Transverse colon (tissue), 4 donors: Measurements from ENCODE around the gene CRNN. TPM values are rescaled to one million over a fixed set of nuclear protein-coding genes. Genes with fewer than 3 reads are reported as not detected.

Experiments used
- DNase-seq: peaks from one replicate; pipeline ENCODE4 v3.0.0-alpha.2; 2019
- H3K27ac ChIP-seq, 4 donors: fragments of 200-600 bp; sonication (generic); 2 replicates each; pipeline ENCODE4 v1.5.1; 2016 to 2018; ENCODE audit warnings: inconsistent platforms in 4 of 4
- H3K27me3 ChIP-seq: fragments of 200-600 bp; sonication (generic); 2 replicates; pipeline ENCODE4 v1.5.1; 2017; ENCODE audit warnings: inconsistent platforms
- H3K36me3 ChIP-seq, 4 donors: fragments of 200-600 bp; sonication (generic); 2 replicates each; pipeline ENCODE4 v1.5.1; 2017 to 2019; ENCODE audit warnings: inconsistent platforms in 4 of 4
- H3K4me1 ChIP-seq, 4 donors: fragments of 200-600 bp; sonication (generic); 2 replicates each; pipeline ENCODE4 v1.5.1; 2017 to 2020; ENCODE audit warnings: inconsistent platforms in 4 of 4
- H3K4me3 ChIP-seq, 4 donors: fragments of 200-600 bp; sonication (generic); 1 replicate in 1 of 4; 2 replicates in 3 of 4; pipeline versions ENCODE4 v1.5.1 to v1.6.1; 2017 to 2019; ENCODE audit warnings: inconsistent platforms in 4 of 4
- H3K9me3 ChIP-seq, 2 donors: fragments of 200-600 bp; sonication (generic); 2 replicates each; pipeline ENCODE4 v1.5.1; 2017 to 2019; ENCODE audit warnings: inconsistent platforms in 2 of 2
- CTCF ChIP-seq, 5 experiments: fragments of 200-600 bp in 3 of 5; fragments of 450-650 bp in 2 of 5; sonication (generic) in 3 of 5; IDR thresholded peaks; 1 replicate in 2 of 5; 2 replicates in 3 of 5; pipeline ENCODE4 v1.5.1; 2016 to 2017; ENCODE audit warnings: antibody characterized with exemption in 5 of 5, inconsistent platforms in 3 of 5, mild to moderate bottlenecking in 2 of 5, moderate library complexity in 1 of 5
- EP300 ChIP-seq: sonication (generic); formaldehyde crosslinking; IDR thresholded peaks from one replicate; pipeline ENCODE4 v1.6.1; 2017; ENCODE audit warnings: antibody characterized with exemption, low read depth
- POLR2A ChIP-seq: fragments of 450-650 bp; IDR thresholded peaks from one replicate; pipeline ENCODE4 v1.6.1; 2016; ENCODE audit warnings: antibody characterized with exemption, mild to moderate bottlenecking, moderate library complexity
- POLR2AphosphoS5 ChIP-seq, 3 donors: sonication (generic); formaldehyde crosslinking; IDR thresholded peaks; one replicate each; pipeline ENCODE4 v1.6.1; 2016; ENCODE audit warnings: antibody characterized with exemption in 3 of 3
- WGBS, 2 donors: methylation state at CpG; one replicate each; pipeline ENCODE4 v1.1.5; 2018; ENCODE audit warnings: low coverage in 1 of 2; 5-methylcytosine and 5-hydroxymethylcytosine counted together
- in situ Hi-C, 4 donors: fragments of 200-750 bp; cut with MboI; loops; one replicate each; pipeline versions ENCODE4 v1.15.0 to v1.15.1; 2017; ENCODE audit warnings: low sequenced_read_pairs in 3 of 4, low pct_ligation_motif_present in 1 of 4, low pct_unique_long_range_greater_than_20kb in 1 of 4
- intact Hi-C: fragments of 100-400 bp; cut with DNase I; formaldehyde crosslinking; loops from one replicate; pipeline ENCODE4 v1.15.1; 2023; ENCODE audit warnings: low total_unique reads
- total RNA-seq, 4 donors: library from RNA; depleted of rRNA; stranded (reverse); fragments of >200 nt; gene quantifications; one replicate each; pipeline ENCODE4 v1.1.0, GENCODE V29; 2016

Gene CRNN
- total RNA-seq, 4 donors from 2014 or later, result not detected

GRCh38 chr1:152451254-152451653 lies 37.2 kb upstream of the CRNN start:
- Histone ChIP-seq H3K4me1 (no peaks in the 10 kb centered on the region), H3K27ac (no peak overlapping the region), H3K4me3 (no peak overlapping the region), H3K36me3 (no peaks in the 10 kb centered on the region), H3K27me3 (no peaks in the 10 kb centered on the region), H3K9me3 (no peaks in the 10 kb centered on the region)
- DNase-seq, result no peak
- intact Hi-C loops (no loop called here), in situ Hi-C loops (loop anchor here in 3 of 4 donors (10.0 to 25.0 kb wide), 4 partner anchors 256 to 396 kb away; no protein-coding TSS in a partner anchor)
- WGBS, 2 donors, result 41 to 66% methylated on average over 4 to 6 of the region's 6 CpGs
- TF ChIP-seq POLR2AphosphoS5 (IDR thresholded peaks at IDR 0.05) (no peak), POLR2A (no peak), CTCF (IDR thresholded peaks at IDR 0.05) (no peak), EP300 (no peak)

GRCh38 chr1:152449661-152450060 lies 35.6 kb upstream of the CRNN start:
- DNase-seq, result no peak
- 86 to 100% methylated on average over 1 to 2 of the region's 2 CpGs for WGBS, 2 donors
- TF ChIP-seq EP300, result no peak
- TF ChIP-seq POLR2A, result no peak
- TF ChIP-seq CTCF (IDR thresholded peaks at IDR 0.05), result no peak
- no peak for TF ChIP-seq POLR2AphosphoS5 (IDR thresholded peaks at IDR 0.05)
- H3K36me3 ChIP-seq, result no peaks in the 10 kb centered on the region
- no peak overlapping the region for H3K27ac ChIP-seq
- H3K9me3 ChIP-seq, result no peaks in the 10 kb centered on the region
- intact Hi-C loops (no loop called here), in situ Hi-C loops (loop anchor here in 3 of 4 donors (10.0 to 25.0 kb wide), 4 partner anchors 255 to 395 kb away; no protein-coding TSS in a partner anchor)
- H3K4me3 ChIP-seq, result no peak overlapping the region
- no peaks in the 10 kb centered on the region for H3K27me3 ChIP-seq
- no peaks in the 10 kb centered on the region for H3K4me1 ChIP-seq

GRCh38 chr1:152448496-152448895 lies 34.4 kb upstream of the CRNN start:
- Histone ChIP-seq H3K4me1 (no peaks in the 10 kb centered on the region), H3K27me3 (no peaks in the 10 kb centered on the region), H3K36me3 (no peaks in the 10 kb centered on the region), H3K4me3 (no peak overlapping the region), H3K27ac (no peak overlapping the region), H3K9me3 (no peaks in the 10 kb centered on the region)
- no peak for TF ChIP-seq POLR2A
- TF ChIP-seq EP300, result no peak
- no peak for TF ChIP-seq POLR2AphosphoS5 (IDR thresholded peaks at IDR 0.05)
- no peak for TF ChIP-seq CTCF (IDR thresholded peaks at IDR 0.05)
- intact Hi-C loops, result no loop called here
- 72 to 86% methylated on average over 5 of the region's 5 CpGs for WGBS, 2 donors
- in situ Hi-C loops, result loop anchor here in 1 of 4 donors (10.0 kb wide), 1 partner anchor 394 kb away; no protein-coding TSS in a partner anchor
- no peak for DNase-seq

- TF ChIP-seq POLR2A (no peak), POLR2AphosphoS5 (IDR thresholded peaks at IDR 0.05) (peak in 2 of 3 donors; percentile 17 to 25)
- WGBS, 2 donors, result 37 to 48% methylated on average over 2 of the region's 2 CpGs
- no peaks in the 10 kb centered on the region for H3K27me3 ChIP-seq
- no peak for DNase-seq
- H3K4me1 ChIP-seq, result no peaks in the 10 kb centered on the region
- no peaks in the 10 kb centered on the region for H3K9me3 ChIP-seq
- no peaks in the 10 kb centered on the region for H3K36me3 ChIP-seq
- in situ Hi-C loops, result loop anchor here in 1 of 4 donors (10.0 kb wide), 1 partner anchor 393 kb away; no protein-coding TSS in a partner anchor
- no peak overlapping the region for H3K27ac ChIP-seq
- no peak overlapping the region for H3K4me3 ChIP-seq
- intact Hi-C loops, result no loop called here
Observed at GRCh38 chr1:152448095-152448494, 34.0 kb upstream of the CRNN start.

- intact Hi-C loops, result no loop called here
- in situ Hi-C loops, result loop anchor here in 1 of 4 donors (10.0 kb wide), 1 partner anchor 393 kb away; no protein-coding TSS in a partner anchor
- no peak for DNase-seq
- H3K4me1 ChIP-seq, result no peaks in the 10 kb centered on the region
- no peak overlapping the region for H3K4me3 ChIP-seq
- H3K27me3 ChIP-seq, result no peaks in the 10 kb centered on the region
- H3K27ac ChIP-seq, result no peak overlapping the region
- H3K36me3 ChIP-seq, result no peaks in the 10 kb centered on the region
- no peaks in the 10 kb centered on the region for H3K9me3 ChIP-seq
- TF ChIP-seq POLR2A (no peak), EP300 (no peak), CTCF (IDR thresholded peaks at IDR 0.05) (no peak), POLR2AphosphoS5 (IDR thresholded peaks at IDR 0.05) (no peak)
- 42 to 48% methylated on average over 4 of the region's 4 CpGs for WGBS, 2 donors
Observed at GRCh38 chr1:152447484-152447883, 33.4 kb upstream of the CRNN start.
